PC-9 (cell line): ENCODE results near the gene STAP2. TPM values are rescaled to one million over a fixed set of nuclear protein-coding genes. Genes with fewer than 3 reads are reported as not detected.

Experiments
- BruUV-seq: library from RNA; stranded (reverse); fragments of 400-500 nt; replicated peaks from 2 replicates; lab custom pipeline; 2021; lab: Mats Ljungman, UMichigan
- CTCF ChIA-PET: fragments of 300-600 bp; sonication (Branson Sonifier 250); formaldehyde crosslinking; loops from one replicate; lab custom pipeline; 2022; ENCODE audit warnings: antibody characterized with exemption; lab: Charles Lee
- POLR2A ChIA-PET: fragments of 300-600 bp; sonication (Branson Sonifier 250); formaldehyde crosslinking; loops from one replicate; lab custom pipeline; 2022; ENCODE audit warnings: antibody characterized with exemption; ENCODE audit not compliant: unreplicated experiment; lab: Charles Lee
- DNase-seq, 2 experiments: peaks; one replicate each; pipeline versions ENCODE4 v3.0.0 to v3.0.0-alpha.2; 2015 to 2022; ENCODE audit warnings: mixed read lengths in 1 of 2
- H2AFZ ChIP-seq: fragments of 200-600 bp; sonication (generic); 2 replicates; pipeline ENCODE4 v1.8.1; 2017; ENCODE audit warnings: antibody characterized with exemption
- H3F3A ChIP-seq: fragments of 200-600 bp; sonication (generic); 2 replicates; pipeline ENCODE4 v1.8.1; 2017; ENCODE audit warnings: antibody characterized with exemption, mild to moderate bottlenecking, low read depth; ENCODE audit not compliant: insufficient read depth
- H3K27ac ChIP-seq: fragments of 200-600 bp; sonication (generic); 2 replicates; pipeline ENCODE4 v1.6.1; 2016; ENCODE audit warnings: mixed run types
- H3K27me3 ChIP-seq: fragments of 200-600 bp; sonication (generic); 2 replicates; pipeline ENCODE4 v1.6.1; 2016; ENCODE audit warnings: low read depth, mixed run types; ENCODE audit not compliant: insufficient read depth
- H3K36me3 ChIP-seq: fragments of 200-600 bp; sonication (generic); 2 replicates; pipeline ENCODE4 v1.6.1; 2016; ENCODE audit warnings: low read depth, mixed run types
- H3K4me1 ChIP-seq: fragments of 200-600 bp; sonication (generic); replicated peaks from 2 replicates; pipeline ENCODE4 v1.6.1; 2016; ENCODE audit warnings: mixed run types; ENCODE audit not compliant: insufficient read depth
- H3K4me2 ChIP-seq: fragments of 200-600 bp; sonication (generic); 2 replicates; pipeline ENCODE4 v1.6.1; 2017; ENCODE audit warnings: mixed run types
- H3K4me3 ChIP-seq: fragments of 200-600 bp; sonication (generic); 2 replicates; pipeline ENCODE4 v1.6.1; 2016; ENCODE audit warnings: mixed run types
- H3K79me2 ChIP-seq: fragments of 200-600 bp; sonication (generic); 2 replicates; pipeline ENCODE4 v1.6.1; 2017; ENCODE audit warnings: low read depth, mixed run types
- H3K9me2 ChIP-seq: fragments of 200-600 bp; sonication (generic); 2 replicates; pipeline ENCODE4 v1.8.1; 2017; ENCODE audit warnings: mild to moderate bottlenecking; ENCODE audit not compliant: insufficient read depth
- H3K9me3 ChIP-seq: fragments of 200-600 bp; sonication (generic); 2 replicates; pipeline ENCODE4 v1.8.1; 2016; ENCODE audit warnings: low read depth; ENCODE audit not compliant: insufficient read depth
- H4K20me1 ChIP-seq: fragments of 200-600 bp; sonication (generic); 2 replicates; pipeline ENCODE4 v1.8.1; 2017; ENCODE audit not compliant: insufficient read depth
- CTCF ChIP-seq: fragments of 200-600 bp; sonication (generic); conservative IDR thresholded peaks from 2 replicates; pipeline ENCODE4 v1.6.1; 2017; ENCODE audit warnings: mixed run types, antibody characterized with exemption, mild to moderate bottlenecking, moderate library complexity
- EZH2 ChIP-seq: fragments of 200-600 bp; sonication (generic); IDR thresholded peaks from 2 replicates; pipeline ENCODE4 v1.8.0; 2017; ENCODE audit warnings: antibody characterized with exemption, low read depth
- intact Hi-C: fragments of 100-400 bp; cut with micrococcal nuclease; formaldehyde crosslinking; loops from one replicate; pipeline ENCODE4 v1.10.0; 2022; ENCODE audit not compliant: unreplicated experiment
- total RNA-seq: library from RNA; stranded (reverse); gene quantifications from 2 replicates; pipeline ENCODE4 v1.2.3, GENCODE V29; 2021

STAP2 gene
- total RNA-seq, 1 experiment from 2014 or later = 29.8 TPM

- intact Hi-C loops = no loop called here
- Histone ChIP-seq H3K27ac (no peak overlapping the region), H3K79me2 (no peaks in the 10 kb centered on the region), H2AFZ (no peak overlapping the region), H3K4me3 (no peak overlapping the region), H3F3A (no peaks in the 10 kb centered on the region), H3K27me3 (no peaks in the 10 kb centered on the region), H3K9me3 (no peaks in the 10 kb centered on the region), H3K36me3 (no peaks in the 10 kb centered on the region), H3K4me2 (no peak overlapping the region), H4K20me1 (no peaks in the 10 kb centered on the region), H3K4me1 (no peaks in the 10 kb centered on the region), H3K9me2 (no peaks in the 10 kb centered on the region)
- CTCF ChIA-PET = no interaction called here
- POLR2A ChIA-PET = no interaction called here
- BruUV-seq = no TSS peak
- DNase-seq = no peak
- TF ChIP-seq EZH2 (no peak), CTCF (no peak)
These were observed 44.2 kb downstream of the STAP2 start for GRCh38 chr19:4294389-4294788.

GRCh38 chr19:4292515-4292914 lies 46.1 kb downstream of the STAP2 start:
- no TSS peak for BruUV-seq
- POLR2A ChIA-PET = no interaction called here

GRCh38 chr19:4291184-4291732 lies 47.4 kb downstream of the STAP2 start:
- H4K20me1 ChIP-seq = no peaks in the 10 kb centered on the region
- H3K9me3 ChIP-seq = no peaks in the 10 kb centered on the region
- no peak overlapping the region for H2AFZ ChIP-seq
- H3K79me2 ChIP-seq = no peaks in the 10 kb centered on the region
- CTCF ChIA-PET = no interaction called here
- intact Hi-C loops = no loop called here
- H3K4me2 ChIP-seq = no peak overlapping the region
- no peak overlapping the region for H3K27ac ChIP-seq
- TF ChIP-seq CTCF (no peak), EZH2 (no peak)
- no peaks in the 10 kb centered on the region for H3F3A ChIP-seq
- no peak overlapping the region for H3K4me3 ChIP-seq
- no peaks in the 10 kb centered on the region for H3K27me3 ChIP-seq
- no peaks in the 10 kb centered on the region for H3K9me2 ChIP-seq
- H3K36me3 ChIP-seq = no peaks in the 10 kb centered on the region
- DNase-seq = no peak
- H3K4me1 ChIP-seq = no peaks in the 10 kb centered on the region
- no TSS peak for BruUV-seq
- POLR2A ChIA-PET = no interaction called here

More at GRCh38 chr19:4292515-4292914, 46.1 kb downstream of the STAP2 start:
- H3K9me3 ChIP-seq = no peaks in the 10 kb centered on the region
- no peaks in the 10 kb centered on the region for H3K4me1 ChIP-seq
- no peaks in the 10 kb centered on the region for H3K36me3 ChIP-seq
- no peaks in the 10 kb centered on the region for H3K9me2 ChIP-seq
- DNase-seq = no peak
- H3K27ac ChIP-seq = no peak overlapping the region
- H3K79me2 ChIP-seq = no peaks in the 10 kb centered on the region
- no peaks in the 10 kb centered on the region for H3K27me3 ChIP-seq
- no peak overlapping the region for H3K4me3 ChIP-seq
- no peak overlapping the region for H2AFZ ChIP-seq
- no peak overlapping the region for H3K4me2 ChIP-seq
- intact Hi-C loops = no loop called here
- H4K20me1 ChIP-seq = no peaks in the 10 kb centered on the region
- TF ChIP-seq EZH2 (no peak), CTCF (no peak)
- CTCF ChIA-PET = no interaction called here
- no peaks in the 10 kb centered on the region for H3F3A ChIP-seq
